ENCODE results near the gene MESP2. TPM values are rescaled to one million over a fixed set of nuclear protein-coding genes. Genes with fewer than 3 reads are reported as not detected.

MESP2 gene
- total and polyA plus RNA-seq, 2 donors from 2014 or later: 0.24 to 0.47 TPM

- no peak overlapping the region for H3K9ac ChIP-seq (ENCODE audit: low read length in 3 of 3)
- intact Hi-C loops (cut with DNase I): no loop called here
- H3K36me3 ChIP-seq (ENCODE audit: control insufficient read depth in 2 of 3, insufficient read depth in 3 of 3, low read length in 3 of 3): no peaks in the 10 kb centered on the region
- H3K4me1 ChIP-seq (ENCODE audit: control insufficient read depth in 2 of 3, insufficient read depth in 2 of 3, low read depth in 1 of 3, low read length in 3 of 3): peaks cover 0 to 13% (median 2%) of the 10 kb centered on the region in 3 donors
- TF ChIP-seq, protein P1, sequence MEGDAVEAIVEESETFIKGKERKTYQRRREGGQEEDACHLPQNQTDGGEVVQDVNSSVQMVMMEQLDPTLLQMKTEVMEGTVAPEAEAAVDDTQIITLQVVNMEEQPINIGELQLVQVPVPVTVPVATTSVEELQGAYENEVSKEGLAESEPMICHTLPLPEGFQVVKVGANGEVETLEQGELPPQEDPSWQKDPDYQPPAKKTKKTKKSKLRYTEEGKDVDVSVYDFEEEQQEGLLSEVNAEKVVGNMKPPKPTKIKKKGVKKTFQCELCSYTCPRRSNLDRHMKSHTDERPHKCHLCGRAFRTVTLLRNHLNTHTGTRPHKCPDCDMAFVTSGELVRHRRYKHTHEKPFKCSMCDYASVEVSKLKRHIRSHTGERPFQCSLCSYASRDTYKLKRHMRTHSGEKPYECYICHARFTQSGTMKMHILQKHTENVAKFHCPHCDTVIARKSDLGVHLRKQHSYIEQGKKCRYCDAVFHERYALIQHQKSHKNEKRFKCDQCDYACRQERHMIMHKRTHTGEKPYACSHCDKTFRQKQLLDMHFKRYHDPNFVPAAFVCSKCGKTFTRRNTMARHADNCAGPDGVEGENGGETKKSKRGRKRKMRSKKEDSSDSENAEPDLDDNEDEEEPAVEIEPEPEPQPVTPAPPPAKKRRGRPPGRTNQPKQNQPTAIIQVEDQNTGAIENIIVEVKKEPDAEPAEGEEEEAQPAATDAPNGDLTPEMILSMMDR (IDR thresholded peaks at IDR 0.05; ENCODE audit: borderline replicate concordance, extremely low read depth, insufficient read depth): no peak
- no peaks in the 10 kb centered on the region for H3K9me3 ChIP-seq (ENCODE audit: control insufficient read depth in 2 of 3, insufficient read depth in 1 of 3, low read length in 3 of 3)
- FAIRE-seq: no peak
- no peaks in the 10 kb centered on the region for H3K27me3 ChIP-seq (ENCODE audit: control insufficient read depth, insufficient read depth, low read length)
- no peak for DNase-seq
- H3K4me3 ChIP-seq (ENCODE audit: low read length in 3 of 3): no peak overlapping the region
- H3K27ac ChIP-seq (ENCODE audit: low read depth in 2 of 2, low read length in 2 of 2): no peak overlapping the region
Measured at GRCh38 chr15:89825271-89825940, 49.3 kb downstream of the MESP2 start.

DNA sequence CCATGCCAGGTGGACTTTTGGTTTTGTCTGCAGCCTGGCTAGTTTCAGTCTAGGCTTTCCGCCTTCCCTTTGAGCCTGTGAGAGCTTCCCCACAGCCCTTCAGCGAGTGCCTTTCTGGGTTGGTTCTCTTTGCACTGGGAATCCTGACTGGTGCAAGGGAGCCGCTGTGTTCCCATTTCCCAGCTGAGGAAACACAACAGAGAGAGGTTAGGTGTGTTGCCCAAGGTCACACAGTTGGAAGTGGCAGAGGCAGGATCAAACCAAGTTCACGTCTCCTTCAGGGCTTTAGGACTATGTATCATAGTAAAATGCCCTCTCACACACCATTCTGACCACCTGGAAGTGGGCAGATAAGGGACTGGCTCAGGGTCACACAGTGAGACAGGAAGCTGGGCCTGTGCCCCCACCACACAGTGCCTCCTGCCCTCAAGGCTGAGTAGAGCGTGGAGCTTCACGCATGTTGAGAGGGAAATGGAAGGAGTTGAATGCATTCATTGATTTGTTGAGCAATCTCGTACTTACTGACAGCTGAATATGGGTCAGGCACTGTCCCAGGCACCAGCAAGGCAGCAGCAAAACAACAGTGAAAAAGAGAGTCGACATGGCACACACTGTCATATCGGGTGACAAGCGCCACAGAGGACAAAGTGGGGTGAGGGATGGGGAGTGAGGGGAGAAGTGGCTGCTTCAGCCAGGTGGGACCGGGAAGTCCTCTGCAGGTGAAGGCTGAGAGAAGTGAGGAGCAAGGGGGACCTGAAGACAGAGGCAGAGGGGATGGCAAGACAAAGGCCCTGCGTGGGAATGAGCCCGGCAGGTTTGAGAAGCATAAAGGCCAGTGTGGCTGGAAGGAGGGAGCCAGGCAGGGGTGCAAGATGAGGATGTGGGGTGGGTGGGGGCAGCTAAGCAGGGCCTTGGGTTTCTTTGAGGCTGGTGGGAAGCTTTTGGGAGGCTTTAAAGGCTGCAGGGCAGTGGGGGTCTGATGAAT, 50.8 kb downstream of the MESP2 start:
- Histone ChIP-seq H3K27ac (ENCODE audit: low read depth in 2 of 2, low read length in 2 of 2) (no peak overlapping the region), H3K27me3 (ENCODE audit: control insufficient read depth, insufficient read depth, low read length) (no peaks in the 10 kb centered on the region), H3K9ac (ENCODE audit: low read length in 3 of 3) (no peak overlapping the region), H3K4me1 (ENCODE audit: control insufficient read depth in 2 of 3, insufficient read depth in 2 of 3, low read depth in 1 of 3, low read length in 3 of 3) (peaks cover 0 to 13% (median 2%) of the 10 kb centered on the region in 3 donors), H3K9me3 (ENCODE audit: control insufficient read depth in 2 of 3, insufficient read depth in 1 of 3, low read length in 3 of 3) (no peaks in the 10 kb centered on the region), H3K4me3 (ENCODE audit: low read length in 3 of 3) (no peak overlapping the region), H3K36me3 (ENCODE audit: control insufficient read depth in 2 of 3, insufficient read depth in 3 of 3, low read length in 3 of 3) (no peaks in the 10 kb centered on the region)
- intact Hi-C loops (cut with DNase I): no loop called here
- TF ChIP-seq, protein P1 (IDR thresholded peaks at IDR 0.05; ENCODE audit: borderline replicate concordance, extremely low read depth, insufficient read depth): no peak
- FAIRE-seq (no peak), DNase-seq (no peak)

- TF ChIP-seq, protein P1 (IDR thresholded peaks at IDR 0.05; ENCODE audit: borderline replicate concordance, extremely low read depth, insufficient read depth): no peak
- Histone ChIP-seq H3K27me3 (ENCODE audit: control insufficient read depth, insufficient read depth, low read length) (no peaks in the 10 kb centered on the region), H3K9me3 (ENCODE audit: control insufficient read depth in 2 of 3, insufficient read depth in 1 of 3, low read length in 3 of 3) (no peaks in the 10 kb centered on the region), H3K4me1 (ENCODE audit: control insufficient read depth in 2 of 3, insufficient read depth in 2 of 3, low read depth in 1 of 3, low read length in 3 of 3) (peaks cover 0 to 13% (median 2%) of the 10 kb centered on the region in 3 donors), H3K27ac (ENCODE audit: low read depth in 2 of 2, low read length in 2 of 2) (no peak overlapping the region), H3K36me3 (ENCODE audit: control insufficient read depth in 2 of 3, insufficient read depth in 3 of 3, low read length in 3 of 3) (peaks cover 0 to 2% (median 0%) of the 10 kb centered on the region in 3 donors), H3K9ac (ENCODE audit: low read length in 3 of 3) (no peak overlapping the region), H3K4me3 (ENCODE audit: low read length in 3 of 3) (no peak overlapping the region)
- FAIRE-seq (no peak), DNase-seq (no peak)
- intact Hi-C loops (cut with DNase I): no loop called here
Measured at GRCh38 chr15:89827829-89828228, 51.7 kb downstream of the MESP2 start.

Other genes with a start within 250 kb of the MESP2 start
- gene TICRR, start 200.9 kb upstream of the MESP2 start, total RNA-seq: 0.25 TPM
- not detected for gene TICRR, start 200.9 kb upstream of the MESP2 start, polyA plus RNA-seq (ENCODE audit: insufficient read depth, low read depth, low replicate concordance)
- 4.2 TPM for gene KIF7, start 120.9 kb upstream of the MESP2 start, total RNA-seq
- 1.4 TPM for gene KIF7, start 120.9 kb upstream of the MESP2 start, polyA plus RNA-seq (ENCODE audit: insufficient read depth, low read depth, low replicate concordance)
- gene PLIN1, start 97.0 kb upstream of the MESP2 start, total RNA-seq: 2.1 TPM
- 0.86 TPM for gene PLIN1, start 97.0 kb upstream of the MESP2 start, polyA plus RNA-seq (ENCODE audit: insufficient read depth, low read depth, low replicate concordance)
- 7.7 TPM for gene PEX11A, start 85.6 kb upstream of the MESP2 start, total RNA-seq
- 13.7 TPM for gene PEX11A, start 85.6 kb upstream of the MESP2 start, polyA plus RNA-seq (ENCODE audit: insufficient read depth, low read depth, low replicate concordance)
- gene WDR93, start 85.5 kb upstream of the MESP2 start, total RNA-seq: 2.5 TPM
- gene WDR93, start 85.5 kb upstream of the MESP2 start, polyA plus RNA-seq (ENCODE audit: insufficient read depth, low read depth, low replicate concordance): 1.2 TPM
- gene MESP1, start 25.1 kb upstream of the MESP2 start, total RNA-seq: 2.1 TPM
- 6.0 TPM for gene MESP1, start 25.1 kb upstream of the MESP2 start, polyA plus RNA-seq (ENCODE audit: insufficient read depth, low read depth, low replicate concordance)
- gene ANPEP, start 38.5 kb downstream of the MESP2 start, total RNA-seq: 221 TPM
- gene ANPEP, start 38.5 kb downstream of the MESP2 start, polyA plus RNA-seq (ENCODE audit: insufficient read depth, low read depth, low replicate concordance): 242 TPM
- 42.9 TPM for gene AP3S2, start 117.7 kb downstream of the MESP2 start, total RNA-seq
- 17.5 TPM for gene AP3S2, start 117.7 kb downstream of the MESP2 start, polyA plus RNA-seq (ENCODE audit: insufficient read depth, low read depth, low replicate concordance)
- 28.2 TPM for gene ARPIN, start 136.6 kb downstream of the MESP2 start, total RNA-seq
- 11.7 TPM for gene ARPIN, start 136.6 kb downstream of the MESP2 start, polyA plus RNA-seq (ENCODE audit: insufficient read depth, low read depth, low replicate concordance)
- gene ZNF710, start 225.0 kb downstream of the MESP2 start, total RNA-seq: 17.0 TPM
- 11.0 TPM for gene ZNF710, start 225.0 kb downstream of the MESP2 start, polyA plus RNA-seq (ENCODE audit: insufficient read depth, low read depth, low replicate concordance)